ENCODE data around the gene GIT1.

Gene GIT1

GRCh38 chr17:29582254-29582765 is 7.1 kb downstream of the GIT1 start:
- Histone ChIP-seq H3K9me3 (ENCODE audit: insufficient read depth, low read depth, low read length) (no peaks in the 10 kb centered on the region), H3K36me3 (ENCODE audit: insufficient read depth, low read depth, low read length) (peaks cover 33% of the 10 kb centered on the region), H3K27me3 (ENCODE audit: insufficient read depth, low read length) (no peaks in the 10 kb centered on the region), H3K4me3 (ENCODE audit: low read length) (no peak overlapping the region), H3K9ac (ENCODE audit: low read depth, low read length) (no peak overlapping the region), H3K4me1 (ENCODE audit: insufficient read depth, low read length) (peaks cover 14% of the 10 kb centered on the region; the same call in 1 of the 2 replicates), H3K27ac (ENCODE audit: low read length) (no peak overlapping the region)

DNA sequence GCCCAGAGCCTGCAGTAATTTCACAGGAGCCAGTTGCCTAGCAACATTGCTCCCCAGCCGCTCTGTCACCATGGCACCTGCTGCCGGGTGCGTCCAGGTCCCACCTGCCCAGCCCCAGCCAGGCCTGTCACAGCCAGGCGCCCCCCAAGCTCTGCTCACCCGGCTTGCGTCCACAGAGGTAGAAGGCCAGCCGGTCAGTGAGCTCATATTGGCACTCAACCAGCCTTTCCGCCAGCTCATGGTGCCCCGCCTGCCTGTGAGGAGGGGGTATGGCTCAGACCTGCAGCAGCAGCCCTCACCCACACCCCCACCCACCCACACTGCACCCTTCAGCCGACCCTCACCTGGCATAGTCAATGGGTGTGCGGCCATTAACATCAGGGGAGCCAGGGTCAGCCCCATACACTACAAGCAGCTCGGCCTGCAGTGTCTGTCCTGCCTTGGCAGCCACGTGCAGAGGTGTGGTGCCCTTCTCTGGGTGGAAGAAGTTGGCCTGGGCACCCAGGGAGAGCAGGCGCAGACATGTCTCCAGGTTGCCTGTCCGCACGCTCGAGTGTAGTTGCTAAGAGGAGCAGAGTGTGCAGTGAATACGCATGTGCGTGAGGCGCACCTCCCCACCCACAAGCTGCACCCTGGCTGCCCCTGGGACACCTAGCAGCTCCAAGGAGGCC is 7.7 kb downstream of the GIT1 start:
- Histone ChIP-seq H3K9me3 (ENCODE audit: insufficient read depth, low read depth, low read length) (no peaks in the 10 kb centered on the region), H3K36me3 (ENCODE audit: insufficient read depth, low read depth, low read length) (peaks cover 38% of the 10 kb centered on the region), H3K4me1 (ENCODE audit: insufficient read depth, low read length) (peaks cover 14% of the 10 kb centered on the region; the same call in 1 of the 2 replicates), H3K27me3 (ENCODE audit: insufficient read depth, low read length) (no peaks in the 10 kb centered on the region), H3K9ac (ENCODE audit: low read depth, low read length) (no peak overlapping the region), H3K27ac (ENCODE audit: low read length) (no peak overlapping the region), H3K4me3 (ENCODE audit: low read length) (no peak overlapping the region)

DNA sequence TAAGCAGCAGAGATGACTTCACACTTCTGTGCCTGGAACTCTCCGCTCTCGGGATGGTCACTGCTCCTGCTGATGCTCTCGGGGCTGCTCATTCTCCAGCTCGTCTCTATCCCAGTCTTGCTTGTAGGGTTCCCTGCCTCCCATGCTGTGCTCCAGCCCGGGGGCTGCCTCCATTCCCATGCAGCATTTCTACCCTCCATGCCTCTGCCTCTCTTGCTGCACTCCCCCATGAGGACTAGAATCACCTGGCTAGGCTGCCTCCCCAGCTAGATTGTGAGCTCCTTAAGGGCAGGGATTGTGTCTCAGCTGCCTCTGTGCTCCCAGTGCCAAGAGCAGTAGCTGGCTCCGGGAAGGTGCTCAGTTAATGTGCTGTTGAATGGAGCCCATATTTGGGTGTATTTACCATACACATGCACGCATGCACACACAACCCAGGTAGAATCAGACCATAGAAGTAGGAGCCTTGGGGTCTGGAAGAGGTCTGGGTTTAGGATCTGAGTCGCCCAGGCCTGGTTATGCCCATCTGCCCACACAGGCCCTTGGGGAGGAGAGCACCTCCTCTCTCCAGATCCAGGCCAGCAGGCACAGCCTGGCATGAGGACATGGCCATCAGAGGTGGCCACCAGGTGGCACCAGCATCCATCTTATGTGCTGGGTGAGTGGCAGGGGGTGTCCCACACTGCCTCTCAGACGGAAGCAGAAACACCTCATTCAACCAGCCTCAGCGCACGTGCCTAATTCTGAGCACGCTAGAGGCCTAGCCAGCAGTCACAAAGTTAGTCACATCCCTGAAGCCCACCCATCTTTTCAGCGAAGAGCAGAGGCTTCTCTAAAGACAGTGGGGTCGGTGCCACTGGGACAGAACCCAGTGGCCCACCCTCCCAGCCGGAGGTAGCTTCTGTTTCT is 9.3 kb downstream of the GIT1 start:
- H3K4me3 ChIP-seq (ENCODE audit: low read length), result no peak overlapping the region
- no peak overlapping the region for H3K27ac ChIP-seq (ENCODE audit: low read length)
- no peaks in the 10 kb centered on the region for H3K27me3 ChIP-seq (ENCODE audit: insufficient read depth, low read length)
- H3K4me1 ChIP-seq (ENCODE audit: insufficient read depth, low read length), result peaks cover 9% of the 10 kb centered on the region; the same call in 1 of the 2 replicates
- no peak overlapping the region for H3K9ac ChIP-seq (ENCODE audit: low read depth, low read length)
- peaks cover 52% of the 10 kb centered on the region for H3K36me3 ChIP-seq (ENCODE audit: insufficient read depth, low read depth, low read length)
- no peaks in the 10 kb centered on the region for H3K9me3 ChIP-seq (ENCODE audit: insufficient read depth, low read depth, low read length)

- H3K4me1 ChIP-seq (ENCODE audit: insufficient read depth, low read length), result no peaks in the 10 kb centered on the region
- H3K36me3 ChIP-seq (ENCODE audit: insufficient read depth, low read depth, low read length), result peaks cover 62% of the 10 kb centered on the region
- no peak overlapping the region for H3K4me3 ChIP-seq (ENCODE audit: low read length)
- H3K9me3 ChIP-seq (ENCODE audit: insufficient read depth, low read depth, low read length), result no peaks in the 10 kb centered on the region
- no peak overlapping the region for H3K27ac ChIP-seq (ENCODE audit: low read length)
- no peaks in the 10 kb centered on the region for H3K27me3 ChIP-seq (ENCODE audit: insufficient read depth, low read length)
- H3K9ac ChIP-seq (ENCODE audit: low read depth, low read length), result no peak overlapping the region
These were observed 10.6 kb downstream of the GIT1 start for GRCh38 chr17:29578626-29579485.

DNA sequence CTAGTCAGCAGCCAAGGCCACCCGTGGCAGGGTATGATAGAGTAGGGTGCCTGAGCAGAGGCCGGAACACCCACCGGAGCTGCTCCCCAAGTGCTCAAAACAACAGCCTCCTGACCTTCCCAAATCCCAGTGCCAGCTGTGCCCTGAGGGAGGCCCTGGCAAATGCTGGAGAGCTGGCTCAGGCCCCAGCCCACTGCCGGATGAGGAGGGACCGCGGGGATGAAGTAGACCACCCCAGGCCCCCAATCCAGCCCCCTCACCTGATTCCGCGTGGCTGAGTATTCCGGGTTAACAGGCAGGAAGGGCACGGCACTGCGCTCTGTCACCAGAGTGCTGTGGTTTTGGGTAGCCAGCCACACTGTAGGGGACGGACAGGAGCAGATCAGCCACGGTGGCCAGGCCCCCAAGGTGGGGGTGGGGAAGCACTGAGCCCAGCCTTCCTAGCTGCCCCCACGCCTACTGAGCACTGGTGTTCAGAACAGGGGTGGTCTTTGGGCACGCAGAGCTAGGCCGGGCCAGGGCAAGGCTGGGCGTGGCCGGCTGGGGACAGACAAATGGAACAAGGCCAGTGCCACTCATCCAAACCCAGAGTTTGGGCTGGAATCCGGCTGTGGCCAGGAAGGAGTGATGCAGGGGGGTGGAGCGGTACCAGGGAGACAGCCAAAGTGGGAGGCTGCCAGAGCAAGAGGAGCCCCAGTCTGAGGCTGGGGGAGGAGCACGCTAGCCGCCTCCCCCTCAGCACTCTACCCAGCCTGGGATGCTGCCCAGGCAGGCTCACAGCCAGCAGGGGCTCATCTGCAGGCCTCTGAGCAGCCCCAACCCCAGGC is 11.8 kb downstream of the GIT1 start:
- Histone ChIP-seq H3K27me3 (ENCODE audit: insufficient read depth, low read length) (no peaks in the 10 kb centered on the region), H3K9ac (ENCODE audit: low read depth, low read length) (no peak overlapping the region), H3K4me1 (ENCODE audit: insufficient read depth, low read length) (no peaks in the 10 kb centered on the region), H3K4me3 (ENCODE audit: low read length) (no peak overlapping the region), H3K36me3 (ENCODE audit: insufficient read depth, low read depth, low read length) (peaks cover 61% of the 10 kb centered on the region), H3K27ac (ENCODE audit: low read length) (no peak overlapping the region), H3K9me3 (ENCODE audit: insufficient read depth, low read depth, low read length) (no peaks in the 10 kb centered on the region)

- H3K9me3 ChIP-seq (ENCODE audit: insufficient read depth, low read depth, low read length), result no peaks in the 10 kb centered on the region
- H3K27me3 ChIP-seq (ENCODE audit: insufficient read depth, low read length), result peaks cover 4% of the 10 kb centered on the region; the same call in 1 of the 2 replicates
- H3K36me3 ChIP-seq (ENCODE audit: insufficient read depth, low read depth, low read length), result peaks cover 55% of the 10 kb centered on the region
- H3K27ac ChIP-seq (ENCODE audit: low read length), result no peak overlapping the region
- no peak overlapping the region for H3K9ac ChIP-seq (ENCODE audit: low read depth, low read length)
- no peak overlapping the region for H3K4me3 ChIP-seq (ENCODE audit: low read length)
- H3K4me1 ChIP-seq (ENCODE audit: insufficient read depth, low read length), result no peaks in the 10 kb centered on the region
These were observed 12.5 kb downstream of the GIT1 start for GRCh38 chr17:29577001-29577370.

DNA sequence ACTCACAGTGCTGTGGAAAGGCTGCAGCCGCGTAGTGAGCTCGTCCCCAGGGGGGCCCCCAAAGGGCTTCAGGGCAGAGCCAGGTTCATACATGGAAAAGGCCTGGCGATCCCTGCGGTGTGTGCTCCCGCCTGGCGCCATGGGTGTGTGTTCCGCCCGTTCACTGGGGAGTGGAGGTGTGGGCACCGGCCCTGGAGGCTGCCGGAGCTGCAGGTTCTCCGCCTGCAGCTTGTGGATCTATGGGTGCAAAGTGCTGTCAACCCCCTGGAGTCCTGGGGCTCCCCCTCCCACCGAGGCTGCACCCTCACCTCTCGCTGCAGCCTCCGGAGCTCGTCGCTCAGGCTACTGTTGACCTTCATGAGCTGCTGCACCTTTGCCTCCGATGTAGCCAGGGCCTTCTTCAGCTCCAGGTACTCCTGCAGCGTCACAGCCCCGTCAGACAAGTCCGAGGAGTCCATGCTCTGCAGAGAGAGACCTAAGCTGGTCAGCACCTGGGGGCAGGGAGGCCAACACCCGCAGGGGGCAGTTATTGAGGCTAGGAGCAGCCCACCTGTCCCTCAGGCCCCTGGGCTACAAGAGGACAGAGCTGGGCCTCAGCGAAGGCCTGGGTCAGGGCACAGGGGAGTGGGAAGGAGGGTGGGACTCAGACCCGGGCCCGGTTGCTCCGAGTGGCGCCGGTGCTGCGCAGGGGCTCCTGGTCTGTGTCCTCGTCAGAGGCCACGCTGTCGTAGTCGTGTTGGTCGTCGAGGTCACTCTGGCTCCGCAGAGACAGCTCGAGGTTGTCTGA is 13.0 kb downstream of the GIT1 start:
- Histone ChIP-seq H3K4me3 (ENCODE audit: low read length) (no peak overlapping the region), H3K9me3 (ENCODE audit: insufficient read depth, low read depth, low read length) (no peaks in the 10 kb centered on the region), H3K27ac (ENCODE audit: low read length) (no peak overlapping the region), H3K36me3 (ENCODE audit: insufficient read depth, low read depth, low read length) (peaks cover 53% of the 10 kb centered on the region), H3K9ac (ENCODE audit: low read depth, low read length) (no peak overlapping the region), H3K27me3 (ENCODE audit: insufficient read depth, low read length) (peaks cover 10% of the 10 kb centered on the region), H3K4me1 (ENCODE audit: insufficient read depth, low read length) (no peaks in the 10 kb centered on the region)

- no peaks in the 10 kb centered on the region for H3K4me1 ChIP-seq (ENCODE audit: insufficient read depth, low read length)
- peaks cover 53% of the 10 kb centered on the region for H3K36me3 ChIP-seq (ENCODE audit: insufficient read depth, low read depth, low read length)
- H3K27ac ChIP-seq (ENCODE audit: low read length), result no peak overlapping the region
- no peak overlapping the region for H3K4me3 ChIP-seq (ENCODE audit: low read length)
- H3K27me3 ChIP-seq (ENCODE audit: insufficient read depth, low read length), result peaks cover 18% of the 10 kb centered on the region
- H3K9me3 ChIP-seq (ENCODE audit: insufficient read depth, low read depth, low read length), result no peaks in the 10 kb centered on the region
- no peak overlapping the region for H3K9ac ChIP-seq (ENCODE audit: low read depth, low read length)
These were observed 13.8 kb downstream of the GIT1 start for GRCh38 chr17:29575511-29576213.

- Histone ChIP-seq H3K9me3 (ENCODE audit: insufficient read depth, low read depth, low read length) (no peaks in the 10 kb centered on the region), H3K27me3 (ENCODE audit: insufficient read depth, low read length) (peaks cover 21% of the 10 kb centered on the region), H3K36me3 (ENCODE audit: insufficient read depth, low read depth, low read length) (peaks cover 49% of the 10 kb centered on the region), H3K4me3 (ENCODE audit: low read length) (no peak overlapping the region), H3K9ac (ENCODE audit: low read depth, low read length) (no peak overlapping the region), H3K4me1 (ENCODE audit: insufficient read depth, low read length) (no peaks in the 10 kb centered on the region), H3K27ac (ENCODE audit: low read length) (no peak overlapping the region)
These were observed 14.5 kb downstream of the GIT1 start for GRCh38 chr17:29574732-29575510.

Data from iPS-20b (cell line).